Gastrocnemius medialis (tissue), 4 donors: ENCODE data around the gene SP2.

Experiments used
- CTCF ChIP-seq, 5 experiments: fragments of 450-650 bp in 3 of 5; fragments of 200-600 bp in 2 of 5; sonication (generic) in 2 of 5; IDR thresholded peaks in 4 of 5; conservative IDR thresholded peaks in 1 of 5; 1 replicate in 4 of 5; 2 replicates in 1 of 5; pipeline ENCODE4 v1.5.1; 2016 to 2019; ENCODE audit warnings: antibody characterized with exemption in 5 of 5, mild to moderate bottlenecking in 3 of 5, moderate library complexity in 3 of 5
- POLR2A ChIP-seq, 2 donors: fragments of 450-650 bp; IDR thresholded peaks; one replicate each; pipeline ENCODE4 v1.6.1; 2017; ENCODE audit warnings: antibody characterized with exemption in 2 of 2, mild to moderate bottlenecking in 2 of 2, moderate library complexity in 2 of 2

DNA sequence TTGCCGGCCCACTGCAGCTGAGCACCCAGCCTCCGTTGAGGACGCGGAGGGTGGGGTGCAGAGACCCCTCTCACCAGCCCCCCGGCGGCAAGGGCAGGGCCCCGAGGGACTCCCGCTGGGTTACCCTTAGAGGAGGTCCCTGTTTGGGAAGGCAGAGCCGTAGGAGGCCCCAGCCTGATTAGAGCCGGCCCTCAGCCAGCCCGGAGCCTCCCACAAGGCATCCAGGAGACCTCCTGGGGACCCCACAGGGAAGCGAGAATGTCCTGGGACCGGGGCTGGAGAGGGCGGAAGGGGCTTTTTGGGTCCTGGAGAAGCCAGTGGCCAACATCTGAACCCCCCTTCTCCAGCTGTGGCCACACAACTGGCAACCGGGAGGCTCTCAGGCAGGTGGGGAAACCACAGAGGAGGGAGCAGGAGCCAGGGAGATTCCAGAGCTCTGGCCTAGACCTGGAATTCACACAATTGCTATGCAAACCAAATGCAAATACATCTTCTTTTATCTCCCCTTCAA is 23.3 kb upstream of the SP2 start:
- TF ChIP-seq POLR2A (IDR thresholded peaks at IDR 0.05) (no peak), CTCF (IDR thresholded peaks at IDR 0.05 in 4 of 5, conservative IDR thresholded peaks at IDR 0.05 in 1 of 5) (no peak)
